Measurements from ENCODE around the gene LAMA3. TPM values are rescaled to one million over a fixed set of nuclear protein-coding genes. Genes with fewer than 3 reads are reported as not detected.

Gene LAMA3
- total RNA-seq, 6 experiments from 2014 or later = 1.3 to 5.0 (median 3.0) TPM

DNA sequence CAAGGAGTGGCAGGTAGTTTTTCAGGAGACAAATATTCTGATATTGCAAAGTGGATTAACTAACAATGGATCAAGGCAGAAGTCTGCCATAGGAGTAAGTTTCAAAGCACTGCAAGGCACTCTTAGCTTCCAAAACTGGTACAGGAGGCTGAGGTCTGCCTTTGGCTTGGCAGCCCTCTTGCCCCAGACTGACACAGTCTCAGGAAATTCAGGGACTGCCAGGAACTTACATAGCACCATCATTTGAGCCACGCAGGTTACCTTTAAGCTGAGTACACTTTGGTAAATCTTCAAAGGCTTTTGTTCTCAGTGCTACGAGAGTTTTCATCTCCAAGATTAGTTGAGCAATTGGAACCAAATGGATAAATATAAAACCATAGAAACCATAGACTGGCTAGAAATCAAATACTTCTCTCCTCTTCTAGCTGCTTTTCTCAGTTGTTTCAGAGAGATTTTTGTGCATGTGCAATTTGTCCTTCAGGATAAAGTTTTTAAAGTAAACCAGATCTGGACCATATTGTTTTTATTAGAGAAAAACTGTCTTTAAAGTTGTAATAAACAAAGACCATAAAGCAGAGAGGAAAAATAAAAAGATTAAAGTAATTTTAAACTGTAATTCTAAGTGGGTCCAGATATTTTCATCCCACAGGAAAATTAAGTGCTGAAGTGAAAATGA is 45.3 kb upstream of the LAMA3 start:
- H3K27me3 ChIP-seq = no peaks in the 10 kb centered on the region
- H3K36me3 ChIP-seq = no peaks in the 10 kb centered on the region
- DNase-seq (no peak), ATAC-seq (no peak)
- no peak overlapping the region for H3K4me3 ChIP-seq
- no peak overlapping the region for H3K27ac ChIP-seq
- no peaks in the 10 kb centered on the region for H3K4me1 ChIP-seq
- WGBS (ENCODE audit: insufficient coverage, low coverage, low lambda C conversion rate, missing lambda C conversion rate) = 68% methylated on average over 2 of the region's 2 CpGs
- intact Hi-C loops (cut with DNase I) = no loop called here
- TF ChIP-seq, protein P1, sequence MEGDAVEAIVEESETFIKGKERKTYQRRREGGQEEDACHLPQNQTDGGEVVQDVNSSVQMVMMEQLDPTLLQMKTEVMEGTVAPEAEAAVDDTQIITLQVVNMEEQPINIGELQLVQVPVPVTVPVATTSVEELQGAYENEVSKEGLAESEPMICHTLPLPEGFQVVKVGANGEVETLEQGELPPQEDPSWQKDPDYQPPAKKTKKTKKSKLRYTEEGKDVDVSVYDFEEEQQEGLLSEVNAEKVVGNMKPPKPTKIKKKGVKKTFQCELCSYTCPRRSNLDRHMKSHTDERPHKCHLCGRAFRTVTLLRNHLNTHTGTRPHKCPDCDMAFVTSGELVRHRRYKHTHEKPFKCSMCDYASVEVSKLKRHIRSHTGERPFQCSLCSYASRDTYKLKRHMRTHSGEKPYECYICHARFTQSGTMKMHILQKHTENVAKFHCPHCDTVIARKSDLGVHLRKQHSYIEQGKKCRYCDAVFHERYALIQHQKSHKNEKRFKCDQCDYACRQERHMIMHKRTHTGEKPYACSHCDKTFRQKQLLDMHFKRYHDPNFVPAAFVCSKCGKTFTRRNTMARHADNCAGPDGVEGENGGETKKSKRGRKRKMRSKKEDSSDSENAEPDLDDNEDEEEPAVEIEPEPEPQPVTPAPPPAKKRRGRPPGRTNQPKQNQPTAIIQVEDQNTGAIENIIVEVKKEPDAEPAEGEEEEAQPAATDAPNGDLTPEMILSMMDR (IDR thresholded peaks at IDR 0.05) = no peak
- no peak for TF ChIP-seq POLR2A (IDR thresholded peaks at IDR 0.05)
- H3K9me3 ChIP-seq = no peaks in the 10 kb centered on the region

DNA sequence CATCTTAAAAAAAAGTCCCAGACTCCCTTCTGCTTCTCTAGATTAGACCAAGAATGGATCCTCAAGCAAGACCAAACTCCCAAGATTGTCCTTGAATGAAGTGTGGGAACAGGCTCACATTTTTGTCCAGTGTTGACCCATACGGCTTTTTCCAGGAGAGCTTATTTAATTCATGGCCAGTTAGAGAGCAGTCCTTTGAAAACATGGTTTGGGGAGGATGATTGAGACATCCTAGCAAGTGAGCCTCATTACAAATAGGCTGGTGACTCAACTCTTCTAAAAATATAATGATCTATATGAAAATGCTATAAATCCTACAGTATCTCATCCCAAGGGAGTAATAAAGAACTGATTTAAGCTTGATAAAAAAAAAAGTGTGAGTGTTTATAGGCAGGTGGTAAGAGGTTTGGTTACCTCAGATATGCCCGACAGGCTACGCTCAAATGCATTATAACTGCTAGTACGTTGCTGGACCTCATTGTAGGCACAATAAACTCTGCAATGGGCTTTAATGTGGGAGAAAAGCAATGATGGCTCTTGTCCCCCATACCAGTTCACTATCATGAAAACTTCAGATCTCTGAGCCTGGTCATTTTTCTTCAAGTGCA is 43.6 kb upstream of the LAMA3 start:
- WGBS (ENCODE audit: insufficient coverage, low coverage, low lambda C conversion rate, missing lambda C conversion rate) = 77% methylated on average over 4 of the region's 4 CpGs
- intact Hi-C loops (cut with DNase I) = no loop called here
- no peaks in the 10 kb centered on the region for H3K9me3 ChIP-seq
- no peak overlapping the region for H3K4me3 ChIP-seq
- no peak for ATAC-seq
- H3K27me3 ChIP-seq = no peaks in the 10 kb centered on the region
- H3K27ac ChIP-seq = no peak overlapping the region
- no peaks in the 10 kb centered on the region for H3K4me1 ChIP-seq
- no peak for TF ChIP-seq POLR2A (IDR thresholded peaks at IDR 0.05)
- TF ChIP-seq, protein P1 (IDR thresholded peaks at IDR 0.05) = no peak
- H3K36me3 ChIP-seq = no peaks in the 10 kb centered on the region
- DNase-seq = no peak

DNA sequence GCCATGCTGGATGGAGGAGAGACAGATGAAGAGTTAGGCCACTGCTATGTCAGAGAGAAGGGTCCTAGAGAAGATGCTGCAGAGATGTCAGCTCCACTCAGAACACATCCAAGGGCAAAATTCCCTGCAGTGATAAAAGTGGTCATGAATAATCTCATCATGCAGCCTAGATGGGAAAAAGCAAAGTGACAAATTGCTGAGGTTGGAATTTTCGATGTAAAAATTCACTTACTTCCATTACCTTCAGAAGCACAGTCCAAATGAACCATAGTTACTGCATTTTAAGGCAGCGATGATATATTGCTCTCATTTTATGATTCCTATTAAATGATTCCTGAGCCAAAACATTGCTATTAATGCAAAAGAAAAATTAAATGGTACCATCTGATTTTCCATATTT is 43.0 kb upstream of the LAMA3 start:
- H3K4me1 ChIP-seq = no peaks in the 10 kb centered on the region
- H3K27me3 ChIP-seq = no peaks in the 10 kb centered on the region
- TF ChIP-seq, protein P1 (IDR thresholded peaks at IDR 0.05) = no peak
- no peak for TF ChIP-seq POLR2A (IDR thresholded peaks at IDR 0.05)
- DNase-seq (no peak), ATAC-seq (no peak)
- intact Hi-C loops (cut with DNase I) = no loop called here
- no peaks in the 10 kb centered on the region for H3K36me3 ChIP-seq
- no peaks in the 10 kb centered on the region for H3K9me3 ChIP-seq
- no peak overlapping the region for H3K4me3 ChIP-seq
- no peak overlapping the region for H3K27ac ChIP-seq
- WGBS (ENCODE audit: insufficient coverage, low coverage, low lambda C conversion rate, missing lambda C conversion rate) = 67% methylated on average over 2 of the region's 2 CpGs

DNA sequence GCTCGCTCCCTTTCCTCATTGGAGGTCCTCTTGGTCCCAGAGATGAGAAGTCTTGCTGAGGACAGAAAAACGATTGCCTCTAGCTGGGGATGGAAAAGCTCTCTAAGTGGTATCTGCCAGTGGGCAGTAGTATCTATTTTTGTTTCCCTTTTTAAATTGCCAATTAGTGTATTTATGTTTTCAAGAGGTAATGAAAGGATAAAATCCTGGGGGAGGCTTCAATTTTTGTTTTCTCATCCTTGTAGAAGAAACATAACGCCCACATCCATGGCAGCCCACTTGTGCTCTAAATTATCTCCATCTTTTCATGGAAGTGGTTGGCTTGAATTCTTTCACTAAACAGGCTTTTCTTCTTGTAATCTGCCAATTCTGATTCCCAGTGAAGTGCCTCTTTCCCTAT is 40.8 kb upstream of the LAMA3 start:
- intact Hi-C loops (cut with DNase I) = no loop called here
- no peaks in the 10 kb centered on the region for H3K4me1 ChIP-seq
- H3K4me3 ChIP-seq = no peak overlapping the region
- H3K9me3 ChIP-seq = no peaks in the 10 kb centered on the region
- H3K36me3 ChIP-seq = no peaks in the 10 kb centered on the region
- ATAC-seq (no peak), DNase-seq (no peak)
- H3K27ac ChIP-seq = no peak overlapping the region
- no peak for TF ChIP-seq POLR2A (IDR thresholded peaks at IDR 0.05)
- TF ChIP-seq, protein P1 (IDR thresholded peaks at IDR 0.05) = no peak
- H3K27me3 ChIP-seq = no peaks in the 10 kb centered on the region
- 75% methylated on average over 3 of the region's 3 CpGs for WGBS (ENCODE audit: insufficient coverage, low coverage, low lambda C conversion rate, missing lambda C conversion rate)

Data from right lobe of liver (tissue), 6 donors.